ENCODE data around the gene AUTS2. TPM values are rescaled to one million over a fixed set of nuclear protein-coding genes. Genes with fewer than 3 reads are reported as not detected.

AUTS2 gene
- polyA plus RNA-seq, 1 donor (not counting 4 experiments of a cell fraction or from before 2014, with no cell fraction given) = 4.7 TPM

DNA sequence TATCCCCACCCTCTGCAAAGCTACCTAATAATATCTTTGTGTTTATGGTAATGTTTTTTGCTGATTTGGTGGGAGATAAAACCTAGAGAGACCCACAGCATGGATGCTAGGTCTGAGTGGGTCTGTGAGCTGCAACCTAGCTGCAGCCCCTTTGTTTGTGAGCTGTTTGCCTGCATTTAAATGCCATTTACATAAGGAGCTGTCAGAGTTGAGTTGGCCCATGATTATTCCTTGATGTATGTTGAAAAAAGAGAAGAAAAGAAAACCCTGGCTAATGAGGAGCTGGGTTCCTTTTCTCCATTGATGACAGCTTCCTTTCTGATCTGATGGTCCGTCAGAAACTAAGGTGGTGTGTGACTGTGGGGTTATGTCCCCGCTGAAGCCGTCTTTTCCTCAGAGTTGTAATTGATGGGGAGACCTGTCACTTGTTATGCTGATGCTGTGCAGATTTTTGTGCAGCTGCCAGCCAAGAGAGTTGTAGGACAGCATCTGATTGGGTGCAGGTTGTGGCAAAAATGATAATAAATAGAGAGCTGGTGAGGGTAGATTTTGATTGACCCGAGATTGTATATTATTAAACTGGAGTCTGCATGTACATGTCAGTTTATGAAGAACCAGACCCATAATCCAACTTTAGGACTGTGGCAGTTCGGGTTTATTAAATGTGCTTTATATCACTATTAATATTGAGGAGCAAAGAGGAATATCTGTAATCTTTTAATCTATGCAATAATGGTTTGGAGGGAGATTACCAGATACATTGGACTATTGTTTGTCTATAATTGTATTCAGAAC lies 219.8 kb downstream of the AUTS2 start:
- TF ChIP-seq, protein P1, sequence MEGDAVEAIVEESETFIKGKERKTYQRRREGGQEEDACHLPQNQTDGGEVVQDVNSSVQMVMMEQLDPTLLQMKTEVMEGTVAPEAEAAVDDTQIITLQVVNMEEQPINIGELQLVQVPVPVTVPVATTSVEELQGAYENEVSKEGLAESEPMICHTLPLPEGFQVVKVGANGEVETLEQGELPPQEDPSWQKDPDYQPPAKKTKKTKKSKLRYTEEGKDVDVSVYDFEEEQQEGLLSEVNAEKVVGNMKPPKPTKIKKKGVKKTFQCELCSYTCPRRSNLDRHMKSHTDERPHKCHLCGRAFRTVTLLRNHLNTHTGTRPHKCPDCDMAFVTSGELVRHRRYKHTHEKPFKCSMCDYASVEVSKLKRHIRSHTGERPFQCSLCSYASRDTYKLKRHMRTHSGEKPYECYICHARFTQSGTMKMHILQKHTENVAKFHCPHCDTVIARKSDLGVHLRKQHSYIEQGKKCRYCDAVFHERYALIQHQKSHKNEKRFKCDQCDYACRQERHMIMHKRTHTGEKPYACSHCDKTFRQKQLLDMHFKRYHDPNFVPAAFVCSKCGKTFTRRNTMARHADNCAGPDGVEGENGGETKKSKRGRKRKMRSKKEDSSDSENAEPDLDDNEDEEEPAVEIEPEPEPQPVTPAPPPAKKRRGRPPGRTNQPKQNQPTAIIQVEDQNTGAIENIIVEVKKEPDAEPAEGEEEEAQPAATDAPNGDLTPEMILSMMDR (optimal IDR thresholded peaks at IDR 0.05 in 1 of 3, IDR thresholded peaks at IDR 0.05 in 1 of 3, conservative IDR thresholded peaks at IDR 0.05 in 1 of 3; ENCODE audit: extremely low read depth in 1 of 3, insufficient read depth in 2 of 3, low read length in 3 of 3) = no peak
- TF ChIP-seq EZH2 (IDR thresholded peaks at IDR 0.05; ENCODE audit: low read length) = no peak
- no peak overlapping the region for H3K27ac ChIP-seq (ENCODE audit: control insufficient read depth, insufficient read depth, low read length)
- FAIRE-seq (no peak), DNase-seq (ENCODE audit: low read depth, low spot score) (no peak)
- no peaks in the 10 kb centered on the region for H3K27me3 ChIP-seq (ENCODE audit: control insufficient read depth, extremely low read depth, insufficient read depth, low read length)
- no peak overlapping the region for H3K4me3 ChIP-seq (ENCODE audit: control insufficient read depth in 2 of 3, extremely low read depth in 1 of 3, insufficient read depth in 2 of 3, low read depth in 1 of 3, low read length in 3 of 3)
- H4K20me1 ChIP-seq (ENCODE audit: control insufficient read depth, extremely low read depth, insufficient read depth, low read length) = no peaks in the 10 kb centered on the region
- no peaks in the 10 kb centered on the region for H3K9me3 ChIP-seq (ENCODE audit: control insufficient read depth, low read depth, low read length)
- no peak overlapping the region for H3K9ac ChIP-seq (ENCODE audit: control insufficient read depth, extremely low read depth, insufficient read depth, low read length)
- no peaks in the 10 kb centered on the region for H3K79me2 ChIP-seq (ENCODE audit: control insufficient read depth, insufficient read depth, low read length)
- no peak overlapping the region for H2AFZ ChIP-seq (ENCODE audit: control insufficient read depth, low read length)
- H3K4me1 ChIP-seq (ENCODE audit: control insufficient read depth, extremely low read depth, insufficient read depth, low read length) = no peaks in the 10 kb centered on the region
- H3K9me1 ChIP-seq (ENCODE audit: control insufficient read depth, extremely low read depth, insufficient read depth, low read length) = no peaks in the 10 kb centered on the region
- H3K4me2 ChIP-seq (ENCODE audit: control insufficient read depth, extremely low read depth, insufficient read depth, low read depth, low read length) = no peak overlapping the region
- dilution Hi-C loops (cut with MboI; ENCODE audit: extremely low pct_ligation_motif_present, low sequenced_read_pairs) = no loop called here
- H3K36me3 ChIP-seq (ENCODE audit: control insufficient read depth in 2 of 2, extremely low read depth in 1 of 2, insufficient read depth in 2 of 2, low read length in 2 of 2) = no peaks in the 10 kb centered on the region

DNA sequence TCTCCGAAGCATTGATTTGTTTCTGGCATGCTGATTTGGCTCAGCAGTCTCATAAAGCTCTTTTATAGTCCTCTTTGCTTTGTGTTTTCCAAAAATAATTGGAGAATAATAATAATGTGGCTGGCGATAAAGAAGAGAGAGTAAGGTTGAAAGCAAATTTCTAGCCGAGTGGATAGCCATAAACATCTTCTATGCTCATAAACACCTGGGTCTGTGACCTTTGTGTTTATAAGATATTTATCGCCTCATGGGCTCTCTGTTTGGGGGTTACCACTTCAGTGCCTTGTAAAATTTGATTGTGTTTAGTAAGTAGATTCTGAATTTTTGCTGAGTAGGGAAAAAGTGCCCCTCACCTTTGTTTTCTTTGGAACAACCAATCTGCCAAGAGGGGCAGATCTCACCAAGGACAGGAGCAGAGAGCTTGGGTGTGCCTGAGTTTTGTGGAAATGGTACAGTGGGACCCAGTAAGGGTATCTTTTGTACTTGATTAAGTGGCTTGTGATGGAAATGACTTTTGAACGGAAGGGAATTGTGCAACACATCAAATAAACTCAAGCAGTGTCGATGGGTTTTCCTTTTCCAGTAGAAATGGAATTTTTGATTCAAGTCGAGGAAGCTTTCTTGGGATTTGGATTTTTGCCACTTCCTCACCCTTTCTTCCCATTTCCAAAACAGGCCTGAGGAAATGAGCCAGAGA lies 220.5 kb downstream of the AUTS2 start:
- dilution Hi-C loops (cut with MboI; ENCODE audit: extremely low pct_ligation_motif_present, low sequenced_read_pairs) = no loop called here
- H2AFZ ChIP-seq (ENCODE audit: control insufficient read depth, low read length) = no peak overlapping the region
- no peak overlapping the region for H3K9ac ChIP-seq (ENCODE audit: control insufficient read depth, extremely low read depth, insufficient read depth, low read length)
- no peaks in the 10 kb centered on the region for H3K9me3 ChIP-seq (ENCODE audit: control insufficient read depth, low read depth, low read length)
- H4K20me1 ChIP-seq (ENCODE audit: control insufficient read depth, extremely low read depth, insufficient read depth, low read length) = no peaks in the 10 kb centered on the region
- FAIRE-seq (no peak), DNase-seq (ENCODE audit: low read depth, low spot score) (no peak)
- no peak overlapping the region for H3K4me3 ChIP-seq (ENCODE audit: control insufficient read depth in 2 of 3, extremely low read depth in 1 of 3, insufficient read depth in 2 of 3, low read depth in 1 of 3, low read length in 3 of 3)
- no peaks in the 10 kb centered on the region for H3K27me3 ChIP-seq (ENCODE audit: control insufficient read depth, extremely low read depth, insufficient read depth, low read length)
- TF ChIP-seq, protein P1 (optimal IDR thresholded peaks at IDR 0.05 in 1 of 3, IDR thresholded peaks at IDR 0.05 in 1 of 3, conservative IDR thresholded peaks at IDR 0.05 in 1 of 3; ENCODE audit: extremely low read depth in 1 of 3, insufficient read depth in 2 of 3, low read length in 3 of 3) = no peak
- TF ChIP-seq EZH2 (IDR thresholded peaks at IDR 0.05; ENCODE audit: low read length) = no peak
- H3K4me1 ChIP-seq (ENCODE audit: control insufficient read depth, extremely low read depth, insufficient read depth, low read length) = no peaks in the 10 kb centered on the region
- H3K79me2 ChIP-seq (ENCODE audit: control insufficient read depth, insufficient read depth, low read length) = no peaks in the 10 kb centered on the region
- no peaks in the 10 kb centered on the region for H3K36me3 ChIP-seq (ENCODE audit: control insufficient read depth in 2 of 2, extremely low read depth in 1 of 2, insufficient read depth in 2 of 2, low read length in 2 of 2)
- no peaks in the 10 kb centered on the region for H3K9me1 ChIP-seq (ENCODE audit: control insufficient read depth, extremely low read depth, insufficient read depth, low read length)
- no peak overlapping the region for H3K27ac ChIP-seq (ENCODE audit: control insufficient read depth, insufficient read depth, low read length)
- no peak overlapping the region for H3K4me2 ChIP-seq (ENCODE audit: control insufficient read depth, extremely low read depth, insufficient read depth, low read depth, low read length)
